IMR-90 (cell line): ENCODE measurements around the gene CPB1. TPM values are rescaled to one million over a fixed set of nuclear protein-coding genes. Genes with fewer than 3 reads are reported as not detected.

ENCODE experiments used
- ATAC-seq: fragments of 200-7000 bp; cut with Tn5 transposase; 2 replicates; pipeline ENCODE4 v1.9.1; 2020; ENCODE audit warnings: low read depth, mild to moderate bottlenecking, moderate library complexity
- BruUV-seq: library from RNA; stranded (reverse); fragments of 400-500 nt; replicated peaks from 2 replicates; lab custom pipeline; 2021; lab: Mats Ljungman, UMichigan
- CTCF ChIA-PET: fragments of 300-600 bp; formaldehyde crosslinking; extraction: SDS; loops from one replicate; lab custom pipeline; 2021; ENCODE audit warnings: antibody characterized with exemption; lab: Yijun Ruan, JAX
- POLR2A ChIA-PET: fragments of 300-600 bp; sonication (Branson Sonifier 250); formaldehyde crosslinking; loops from one replicate; lab custom pipeline; 2022; ENCODE audit warnings: antibody characterized with exemption; ENCODE audit not compliant: unreplicated experiment; lab: Charles Lee
- DNase-seq: peaks from one replicate; pipeline ENCODE4 v3.0.0; 2013
- H2AFZ ChIP-seq: replicated peaks from 2 replicates; pipeline ENCODE3; 2013; ENCODE audit warnings: low read length, mild to moderate bottlenecking; ENCODE audit not compliant: poor library complexity
- H2AK5ac ChIP-seq: 2 replicates; pipeline ENCODE4 v1.6.1; 2013; ENCODE audit warnings: low read depth, low read length, inconsistent platforms
- H2AK9ac ChIP-seq: replicated peaks from 2 replicates; pipeline ENCODE3; 2013; ENCODE audit warnings: mild to moderate bottlenecking, low read depth, low read length, moderate library complexity; ENCODE audit not compliant: poor library complexity
- H2BK120ac ChIP-seq: 2 replicates; pipeline ENCODE4 v1.6.1; 2013; ENCODE audit warnings: low read depth, low read length, inconsistent platforms
- H2BK15ac ChIP-seq: 3 replicates; pipeline ENCODE4 v1.6.1; 2013; ENCODE audit warnings: low read depth, low read length, inconsistent platforms
- H2BK20ac ChIP-seq: 2 replicates; pipeline ENCODE4 v1.6.1; 2013; ENCODE audit warnings: low read depth, mild to moderate bottlenecking, inconsistent platforms, low read length, moderate library complexity
- H2BK5ac ChIP-seq: 2 replicates; pipeline ENCODE4 v1.6.1; 2013; ENCODE audit warnings: mild to moderate bottlenecking, low read depth, low read length, inconsistent platforms; ENCODE audit not compliant: poor library complexity, severe bottlenecking
- H3K14ac ChIP-seq: replicated peaks from 2 replicates; pipeline ENCODE4 v1.6.1; 2013; ENCODE audit warnings: low read depth, low read length, inconsistent platforms
- H3K18ac ChIP-seq: 2 replicates; pipeline ENCODE4 v1.6.1; 2013; ENCODE audit warnings: low read depth, low read length, control low read depth
- H3K23ac ChIP-seq: 2 replicates; pipeline ENCODE4 v1.6.1; 2013; ENCODE audit warnings: low read depth, low read length, inconsistent platforms
- H3K27ac ChIP-seq: 2 replicates; pipeline ENCODE4 v1.5.1; 2013; ENCODE audit warnings: mild to moderate bottlenecking, control low read depth, low read length; ENCODE audit not compliant: insufficient read depth
- H3K27me3 ChIP-seq: 2 replicates; pipeline ENCODE4 v1.6.1; 2013; ENCODE audit warnings: low read length; ENCODE audit not compliant: control insufficient read depth, insufficient read depth
- H3K36me3 ChIP-seq: 2 replicates; pipeline ENCODE4 v1.6.1; 2013; ENCODE audit warnings: low read length, mixed read lengths; ENCODE audit not compliant: control insufficient read depth, insufficient read depth
- H3K4ac ChIP-seq: 2 replicates; pipeline ENCODE4 v1.6.1; 2013; ENCODE audit warnings: low read depth, low read length, inconsistent platforms
- H3K4me1 ChIP-seq: 2 replicates; pipeline ENCODE4 v1.6.1; 2013; ENCODE audit warnings: low read length, mixed read lengths; ENCODE audit not compliant: control insufficient read depth, insufficient read depth
- H3K4me2 ChIP-seq: 2 replicates; pipeline ENCODE4 v1.6.1; 2013; ENCODE audit warnings: low read depth, mild to moderate bottlenecking, control low read depth, low read length, moderate library complexity
- H3K4me3 ChIP-seq: 2 replicates; pipeline ENCODE4 v1.5.1; 2013; ENCODE audit warnings: low read depth, mild to moderate bottlenecking, control low read depth, low read length, moderate library complexity; ENCODE audit not compliant: insufficient read depth
- H3K56ac ChIP-seq: 2 replicates; pipeline ENCODE4 v1.6.1; 2013; ENCODE audit warnings: low read length, inconsistent platforms; ENCODE audit not compliant: insufficient read depth; ENCODE audit errors: extremely low read depth
- H3K79me1 ChIP-seq, 2 experiments: 2 replicates each; pipeline ENCODE4 v1.6.1; 2013; ENCODE audit warnings: low read length in 2 of 2, inconsistent platforms in 1 of 2, low read depth in 1 of 2
- H3K9ac ChIP-seq: 2 replicates; pipeline ENCODE4 v1.6.1; 2013; ENCODE audit warnings: low read depth, low read length, control low read depth
- H3K9me1 ChIP-seq: 2 replicates; pipeline ENCODE4 v1.6.1; 2013; ENCODE audit warnings: low read length, inconsistent platforms; ENCODE audit not compliant: insufficient read depth
- H3K9me3 ChIP-seq: 2 replicates; pipeline ENCODE4 v1.6.1; 2013; ENCODE audit warnings: low read length; ENCODE audit not compliant: control insufficient read depth, insufficient read depth
- H4K20me1 ChIP-seq: 2 replicates; pipeline ENCODE4 v1.6.1; 2013; ENCODE audit warnings: low read length, inconsistent platforms; ENCODE audit not compliant: insufficient read depth
- H4K5ac ChIP-seq: 2 replicates; pipeline ENCODE4 v1.6.1; 2013; ENCODE audit warnings: mild to moderate bottlenecking, low read depth, low read length, control low read depth
- H4K8ac ChIP-seq, 2 experiments: 2 replicates each; pipeline ENCODE4 v1.6.1; 2013; ENCODE audit warnings: low read depth in 2 of 2, low read length in 2 of 2, control low read depth in 1 of 2, inconsistent platforms in 1 of 2
- H4K91ac ChIP-seq: 2 replicates; pipeline ENCODE4 v1.6.1; 2013; ENCODE audit warnings: low read depth, low read length, inconsistent platforms; ENCODE audit not compliant: insufficient read depth
- BHLHE40 ChIP-seq: fragments of 150-350 bp; IDR thresholded peaks from 2 replicates; pipeline ENCODE4 v1.6.1; 2016; ENCODE audit warnings: mild to moderate bottlenecking, low read depth, low read length
- CEBPB ChIP-seq: IDR thresholded peaks from 2 replicates; pipeline ENCODE4 v1.6.1; 2012; ENCODE audit warnings: low read depth, low read length, improper control_type of control experiment
- CTCF ChIP-seq: conservative IDR thresholded peaks from 2 replicates; pipeline ENCODE4 v1.5.1; 2012; ENCODE audit warnings: mild to moderate bottlenecking, low read depth, low read length, improper control_type of control experiment
- ELK1 ChIP-seq: fragments of 150-350 bp; IDR thresholded peaks from 2 replicates; pipeline ENCODE4 v1.6.1; 2016; ENCODE audit warnings: low read depth, mild to moderate bottlenecking, low read length, moderate library complexity, borderline replicate concordance
- MAZ ChIP-seq: IDR thresholded peaks from 2 replicates; pipeline ENCODE4 v1.6.1; 2012; ENCODE audit warnings: low read depth, mild to moderate bottlenecking, low read length, improper control_type of control experiment, moderate library complexity, borderline replicate concordance
- MXI1 ChIP-seq: IDR thresholded peaks from 2 replicates; pipeline ENCODE4 v1.6.1; 2012; ENCODE audit warnings: low read depth, mild to moderate bottlenecking, low read length, moderate library complexity, borderline replicate concordance
- NFE2L2 ChIP-seq: fragments of 150-350 bp; IDR thresholded peaks from 2 replicates; pipeline ENCODE4 v1.6.1; 2016; ENCODE audit warnings: low read depth, mild to moderate bottlenecking, low read length
- POLR2A ChIP-seq: IDR thresholded peaks from 2 replicates; pipeline ENCODE4 v1.6.1; 2012; ENCODE audit warnings: mild to moderate bottlenecking, low read depth, low read length
- RAD21 ChIP-seq: IDR thresholded peaks from 2 replicates; pipeline ENCODE4 v1.6.1; 2012; ENCODE audit warnings: low read length, improper control_type of control experiment
- RCOR1 ChIP-seq: IDR thresholded peaks from 2 replicates; pipeline ENCODE4 v1.6.1; 2012; ENCODE audit warnings: mild to moderate bottlenecking, low read length, improper control_type of control experiment; ENCODE audit not compliant: insufficient replicate concordance
- RFX5 ChIP-seq: IDR thresholded peaks from 2 replicates; pipeline ENCODE4 v1.8.0; 2012; ENCODE audit warnings: low read depth, mild to moderate bottlenecking, low read length, moderate library complexity
- SMC3 ChIP-seq: fragments of 150-350 bp; IDR thresholded peaks from 2 replicates; pipeline ENCODE4 v1.6.1; 2016; ENCODE audit warnings: low read depth, mild to moderate bottlenecking, antibody characterized with exemption, low read length, moderate library complexity
- USF2 ChIP-seq: fragments of 150-350 bp; IDR thresholded peaks from 2 replicates; pipeline ENCODE4 v1.6.1; 2017; ENCODE audit warnings: mild to moderate bottlenecking, antibody characterized with exemption, low read length, low read depth
- WGBS, 2 experiments: methylation state at CpG; one replicate each; pipeline versions ENCODE4 v1.1.5 to v1.1.7; 2013; ENCODE audit warnings: missing lambda C conversion rate in 2 of 2; ENCODE audit not compliant: insufficient read length in 1 of 2; ENCODE audit errors: extremely low coverage in 2 of 2; 5-methylcytosine and 5-hydroxymethylcytosine counted together
- dilution Hi-C: fragments of 300-500 bp; cut with HindIII; formaldehyde crosslinking; loops from one replicate; pipeline ENCODE4 v1.14.3; 2018; ENCODE audit warnings: low sequenced_read_pairs; ENCODE audit not compliant: unreplicated experiment
- in situ Hi-C: fragments of 300-500 bp; cut with MboI; formaldehyde crosslinking; loops from 3 replicates; pipeline ENCODE4 v1.14.3; 2019; ENCODE audit warnings: low sequenced_read_pairs, inconsistent platforms, mixed read lengths
- intact Hi-C: fragments of 100-400 bp; cut with micrococcal nuclease; formaldehyde crosslinking; loops from 2 replicates; pipeline ENCODE4 v1.10.0; 2022
- polyA plus RNA-seq, 3 experiments: library from polyadenylated mRNA; depleted of rRNA; stranded (reverse); fragments of >200 nt; gene quantifications; 2 replicates each; pipeline ENCODE4 v1.2.3, GENCODE V29; 2012; ENCODE audit warnings: low replicate concordance in 1 of 3
- total RNA-seq: library from RNA; depleted of rRNA; stranded (reverse); fragments of >200 nt; gene quantifications from 2 replicates; pipeline ENCODE4 v1.2.3, GENCODE V29; 2012

The CPB1 gene
- total and polyA plus RNA-seq, 2 of the 4 experiments (the other 2 are of a cell fraction), result not detected

GRCh38 chr3:148906667-148907066 lies 79.1 kb downstream of the CPB1 start:
- H3K4ac ChIP-seq, result no peak overlapping the region
- 0 out of 2 replicates have a peak, but pooled peaks cover 2% of the 10 kb centered on the region for H3K27me3 ChIP-seq
- intact Hi-C loops (no loop called here), in situ Hi-C loops (no loop called here), dilution Hi-C loops (no loop called here)
- H4K8ac ChIP-seq, result no peak overlapping the region
- no peak overlapping the region for H3K23ac ChIP-seq
- H3K9me3 ChIP-seq, result no peaks in the 10 kb centered on the region
- H2BK120ac ChIP-seq, result no peak overlapping the region
- no peak overlapping the region for H4K5ac ChIP-seq
- H3K4me2 ChIP-seq, result no peak overlapping the region
- DNase-seq (no peak), ATAC-seq (no peak)
- CTCF ChIA-PET, result no interaction called here
- H2AK5ac ChIP-seq, result no peak overlapping the region
- H2AFZ ChIP-seq, result no peak overlapping the region
- no peak overlapping the region for H3K4me3 ChIP-seq
- no peak overlapping the region for H2BK20ac ChIP-seq
- WGBS, 2 experiments, result no CpG with 5 or more reads among the region's 2 CpGs
- H3K4me1 ChIP-seq, result peaks cover 2% of the 10 kb centered on the region
- H2BK5ac ChIP-seq, result no peak overlapping the region
- POLR2A ChIA-PET, result no interaction called here
- no peak for TF ChIP-seq RAD21
- TF ChIP-seq ELK1, result no peak
- no peak for TF ChIP-seq RCOR1
- no peak for TF ChIP-seq CTCF
- TF ChIP-seq NFE2L2, result no peak
- TF ChIP-seq BHLHE40, result no peak
- no peak for TF ChIP-seq POLR2A
- no peak for TF ChIP-seq RFX5
- TF ChIP-seq SMC3, result no peak
- no peak for TF ChIP-seq USF2
- no peak for TF ChIP-seq CEBPB
- TF ChIP-seq MAZ, result no peak
- no peak for TF ChIP-seq MXI1
- no peak overlapping the region for H3K56ac ChIP-seq
- H4K20me1 ChIP-seq, result no peaks in the 10 kb centered on the region
- no peak overlapping the region for H2BK15ac ChIP-seq
- no peak overlapping the region for H3K14ac ChIP-seq
- H2AK9ac ChIP-seq, result no peak overlapping the region
- no peak overlapping the region for H3K9ac ChIP-seq
- H3K79me1 ChIP-seq, result no peaks in the 10 kb centered on the region
- 0 out of 2 replicates have a peak, but pooled peaks cover 3% of the 10 kb centered on the region for H3K9me1 ChIP-seq
- no TSS peak for BruUV-seq
- no peak overlapping the region for H3K27ac ChIP-seq
- no peak overlapping the region for H3K18ac ChIP-seq
- H3K36me3 ChIP-seq, result no peaks in the 10 kb centered on the region
- H4K91ac ChIP-seq, result no peak overlapping the region
